Prostate gland (tissue), 2 donors: ENCODE measurements around the gene PLSCR3. TPM values are rescaled to one million over a fixed set of nuclear protein-coding genes. Genes with fewer than 3 reads are reported as not detected.

Experiments
- DNase-seq: peaks from one replicate; pipeline ENCODE4 v3.0.0-alpha.2; 2019; ENCODE audit warnings: low spot score
- H3K27ac ChIP-seq, 2 donors: fragments of 200-600 bp; sonication (generic); 2 replicates each; pipeline ENCODE4 v1.5.1; 2017 to 2019
- H3K27me3 ChIP-seq: fragments of 200-600 bp; sonication (generic); replicated peaks from 2 replicates; pipeline ENCODE4 v1.5.1; 2019; ENCODE audit not compliant: insufficient read depth
- H3K36me3 ChIP-seq, 2 donors: fragments of 200-600 bp; sonication (generic); 1 replicate in 1 of 2; 2 replicates in 1 of 2; pipeline versions ENCODE4 v1.5.1 to v1.8.1; 2017 to 2019
- H3K4me1 ChIP-seq: fragments of 200-600 bp; sonication (generic); replicated peaks from 2 replicates; pipeline ENCODE4 v1.5.1; 2019
- H3K4me3 ChIP-seq, 2 donors: fragments of 200-600 bp; sonication (generic); 2 replicates each; pipeline ENCODE4 v1.5.1; 2017 to 2019
- H3K9me3 ChIP-seq: fragments of 200-600 bp; sonication (generic); 2 replicates; pipeline ENCODE4 v1.5.1; 2017
- CTCF ChIP-seq, 4 experiments: fragments of 200-600 bp in 2 of 4; fragments of 450-650 bp in 2 of 4; sonication (generic) in 2 of 4; IDR thresholded peaks; 1 replicate in 3 of 4; 2 replicates in 1 of 4; pipeline ENCODE4 v1.5.1; 2016 to 2019; ENCODE audit warnings: antibody characterized with exemption in 4 of 4, mild to moderate bottlenecking in 2 of 4, moderate library complexity in 2 of 4
- POLR2A ChIP-seq: fragments of 450-650 bp; IDR thresholded peaks from one replicate; pipeline ENCODE4 v1.6.1; 2016; ENCODE audit warnings: antibody characterized with exemption, mild to moderate bottlenecking
- POLR2AphosphoS5 ChIP-seq: sonication (generic); formaldehyde crosslinking; IDR thresholded peaks from one replicate; pipeline ENCODE4 v1.6.1; 2017; ENCODE audit warnings: antibody characterized with exemption
- WGBS: methylation state at CpG from one replicate; pipeline ENCODE4 v1.1.5; 2018; 5-methylcytosine and 5-hydroxymethylcytosine counted together
- intact Hi-C: fragments of 100-400 bp; cut with DNase I; formaldehyde crosslinking; loops from one replicate; pipeline ENCODE4 v1.14.2; 2022
- total RNA-seq, 2 donors: library from RNA; depleted of rRNA; stranded (reverse); fragments of >200 nt; gene quantifications; one replicate each; pipeline ENCODE4 v1.1.0, GENCODE V29; 2016

The PLSCR3 gene
- total RNA-seq, 2 donors from 2014 or later: 25.8 to 26.4 TPM

GRCh38 chr17:7437950-7438614 lies 43.8 kb upstream of the PLSCR3 start:
- peak; percentile 50 for DNase-seq

GRCh38 chr17:7437369-7437863 lies 43.1 kb upstream of the PLSCR3 start:
- 25% methylated on average over 22 of the region's 31 CpGs for WGBS
- intact Hi-C loops: loop anchor here (5.0 kb wide), 2 partner anchors 40 to 125 kb away; partner anchors contain the start of genes SENP3 and ZBTB4
- DNase-seq: no peak
- peak overlapping the region; percentile 81 to 82 for H3K27ac ChIP-seq
- H3K36me3 ChIP-seq: no peaks in the 10 kb centered on the region
- H3K4me3 ChIP-seq: peak overlapping the region; percentile 26 to 40
- TF ChIP-seq POLR2A (no peak), CTCF (IDR thresholded peaks at IDR 0.05) (no peak), POLR2AphosphoS5 (no peak)
- H3K4me1 ChIP-seq: peaks cover 15% of the 10 kb centered on the region
- no peaks in the 10 kb centered on the region for H3K9me3 ChIP-seq
- H3K27me3 ChIP-seq: no peaks in the 10 kb centered on the region

More at GRCh38 chr17:7437950-7438614, 43.8 kb upstream of the PLSCR3 start:
- WGBS: 12% methylated on average over 40 of the region's 48 CpGs
- no peaks in the 10 kb centered on the region for H3K9me3 ChIP-seq
- H3K27ac ChIP-seq: peak overlapping the region in 1 of 2 donors; percentile 39
- peak overlapping the region; percentile 22 to 26 for H3K4me3 ChIP-seq
- H3K27me3 ChIP-seq: no peaks in the 10 kb centered on the region
- peaks cover 15% of the 10 kb centered on the region for H3K4me1 ChIP-seq
- TF ChIP-seq CTCF (IDR thresholded peaks at IDR 0.05): peak in 1 of 4 experiments; percentile 10
- TF ChIP-seq POLR2A: peak; percentile 45
- peak; percentile 23 for TF ChIP-seq POLR2AphosphoS5
- H3K36me3 ChIP-seq: no peaks in the 10 kb centered on the region
- intact Hi-C loops: loop anchor here (5.0 kb wide), 2 partner anchors 39 to 124 kb away; partner anchors contain the start of genes SENP3 and ZBTB4

- 10% methylated on average over 89 of the region's 92 CpGs for WGBS
- TF ChIP-seq POLR2A (peak; percentile 40), POLR2AphosphoS5 (peak; percentile 48), CTCF (IDR thresholded peaks at IDR 0.05) (peak; percentile 88 to 98 (median 94))
- peak overlapping the region; percentile 81 to 82 for H3K27ac ChIP-seq
- intact Hi-C loops: loop anchor here (1.0 to 5.0 kb wide), 3 partner anchors 41 to 126 kb away; partner anchors contain the start of genes SENP3 and ZBTB4
- H3K27me3 ChIP-seq: no peaks in the 10 kb centered on the region
- H3K9me3 ChIP-seq: no peaks in the 10 kb centered on the region
- peak overlapping the region; percentile 26 to 40 for H3K4me3 ChIP-seq
- peak; percentile 79 for DNase-seq
- H3K4me1 ChIP-seq: peaks cover 15% of the 10 kb centered on the region
- no peaks in the 10 kb centered on the region for H3K36me3 ChIP-seq
Measured at GRCh38 chr17:7436556-7437368, 42.4 kb upstream of the PLSCR3 start.

GRCh38 chr17:7435676-7436555 lies 41.6 kb upstream of the PLSCR3 start:
- H3K27ac ChIP-seq: peak overlapping the region; percentile 81 to 82
- no peaks in the 10 kb centered on the region for H3K27me3 ChIP-seq
- intact Hi-C loops: loop anchor here (1.0 to 5.0 kb wide), 3 partner anchors 41 to 126 kb away; partner anchors contain the start of genes SENP3 and ZBTB4
- DNase-seq: peak; percentile 25
- H3K36me3 ChIP-seq: no peaks in the 10 kb centered on the region
- peaks cover 15% of the 10 kb centered on the region for H3K4me1 ChIP-seq
- peak; percentile 13 for TF ChIP-seq POLR2A
- peak in 1 of 4 experiments; percentile 41 for TF ChIP-seq CTCF (IDR thresholded peaks at IDR 0.05)
- no peak for TF ChIP-seq POLR2AphosphoS5
- H3K9me3 ChIP-seq: no peaks in the 10 kb centered on the region
- peak overlapping the region; percentile 26 to 40 for H3K4me3 ChIP-seq
- 7% methylated on average over 49 of the region's 49 CpGs for WGBS
